HG03342 (cell line): ENCODE data around the gene STOX2.
"Not testable (repeated sequence)": the region's sequence is repeated elsewhere in the genome, so short reads cannot be mapped to it uniquely, and the experiment has no call there.

Source experiments
- ATAC-seq: cut with Tn5 transposase; IDR thresholded peaks from one replicate; pipeline ENCODE4 v1.9.1; 2021; ENCODE audit warnings: mild to moderate bottlenecking, moderate library complexity; ENCODE audit not compliant: unreplicated experiment

The STOX2 gene

DNA sequence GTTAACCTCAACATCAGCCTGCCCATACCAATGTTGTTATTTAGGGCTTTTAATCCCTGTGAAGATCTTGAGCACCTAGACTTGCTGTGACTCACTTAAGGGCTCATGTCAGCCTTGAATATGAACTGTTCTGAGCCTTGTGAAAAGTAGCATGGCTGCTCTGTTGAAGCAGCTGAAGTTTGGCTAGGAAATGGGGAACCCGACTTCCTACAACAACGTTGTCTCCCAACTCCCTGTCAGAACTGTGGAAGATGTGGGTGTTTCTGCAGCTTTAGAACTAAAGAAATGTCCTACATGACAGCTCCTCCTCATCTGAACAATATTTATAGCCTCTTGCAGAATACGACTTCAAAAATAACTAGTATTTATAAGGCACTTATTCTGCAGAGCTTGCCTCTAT lies 27.5 kb downstream of the STOX2 start:
- ATAC-seq: no peak

- no peak for ATAC-seq
These were observed 29.7 kb downstream of the STOX2 start for GRCh38 chr4:183934761-183935160.

GRCh38 chr4:183935355-183936005 lies 30.4 kb downstream of the STOX2 start:
- ATAC-seq: no peak

DNA sequence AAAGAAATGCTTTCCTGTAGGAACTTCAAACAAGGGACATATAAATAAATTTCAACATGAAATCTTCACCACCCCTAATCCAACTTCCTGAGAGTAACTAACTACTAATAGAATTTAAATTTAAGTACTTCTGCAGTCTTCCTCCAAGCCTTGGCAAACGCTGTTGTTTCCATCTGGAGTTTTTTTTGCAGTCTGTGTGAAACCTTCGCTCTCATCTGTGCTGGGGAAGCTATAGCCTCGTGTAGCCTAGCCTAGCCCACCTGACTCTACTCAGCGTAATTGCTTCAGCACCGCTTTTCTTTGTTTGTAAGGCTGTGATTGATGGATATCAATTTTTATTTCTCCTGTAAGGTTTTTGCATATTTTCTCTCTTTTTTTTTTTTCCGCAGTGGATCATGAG lies 30.9 kb downstream of the STOX2 start:
- no peak for ATAC-seq

GRCh38 chr4:183936574-183937345 lies 31.7 kb downstream of the STOX2 start:
- ATAC-seq: no peak

GRCh38 chr4:183940864-183941263 lies 35.8 kb downstream of the STOX2 start:
- no peak for ATAC-seq

DNA sequence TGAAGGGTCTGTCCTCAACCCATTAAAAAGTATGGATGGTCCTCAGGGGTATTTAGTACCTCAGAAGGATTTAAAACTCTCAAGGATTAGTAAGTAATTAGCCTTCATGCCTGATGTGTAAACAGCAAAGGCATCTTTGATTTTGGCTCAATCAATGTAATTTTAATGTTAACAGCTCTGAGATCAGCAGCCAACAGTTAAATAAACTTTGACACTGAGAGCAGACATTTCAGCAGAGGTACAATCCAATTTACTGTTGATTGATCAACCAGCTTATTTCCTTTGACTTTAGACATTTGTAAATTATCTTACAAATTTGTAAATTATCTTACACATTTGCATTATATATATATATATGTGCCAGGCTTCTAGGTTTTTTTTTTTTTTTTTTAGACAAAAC lies 36.9 kb downstream of the STOX2 start:
- no peak for ATAC-seq

GRCh38 chr4:183945741-183946140 lies 40.6 kb downstream of the STOX2 start:
- no peak for ATAC-seq

DNA sequence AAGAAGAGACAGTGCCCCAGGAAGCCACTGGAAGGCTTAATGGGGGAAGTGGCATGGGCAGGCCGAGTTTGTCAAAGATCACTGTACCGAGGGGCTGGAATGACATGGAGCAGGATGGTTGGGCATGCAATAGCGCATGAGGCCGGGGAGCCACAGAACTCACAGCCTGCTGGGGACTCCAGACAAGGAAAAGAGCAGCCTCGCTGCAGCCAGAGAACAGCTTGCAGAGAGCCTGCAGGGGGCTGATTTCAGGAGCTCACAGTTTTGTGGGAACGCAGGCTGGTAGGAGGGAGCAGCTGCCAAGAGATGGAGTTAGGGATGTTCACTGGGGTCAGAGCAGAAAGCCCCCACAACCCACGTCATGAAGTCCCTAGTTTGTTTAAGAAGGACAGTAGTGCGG lies 45.4 kb downstream of the STOX2 start:
- ATAC-seq: no peak

DNA sequence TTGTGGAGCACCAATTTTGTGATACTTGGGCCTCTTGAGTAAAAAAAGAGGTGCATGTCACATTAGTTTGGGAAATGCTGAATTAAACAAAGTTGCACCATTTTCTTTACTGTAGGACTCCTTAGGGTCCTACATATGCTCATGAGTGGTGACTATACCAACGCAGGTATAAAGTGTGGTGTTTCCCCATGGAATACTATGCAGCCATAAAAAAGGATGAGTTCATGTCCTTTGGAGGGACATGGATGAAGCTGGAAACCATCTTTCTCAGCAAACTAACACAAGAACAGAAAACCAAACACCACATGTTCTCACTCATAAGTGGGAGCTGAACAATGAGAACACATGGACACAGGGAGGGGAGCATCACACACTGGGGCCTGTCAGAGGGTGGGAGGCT lies 47.5 kb downstream of the STOX2 start:
- not testable (repeated sequence) for ATAC-seq

DNA sequence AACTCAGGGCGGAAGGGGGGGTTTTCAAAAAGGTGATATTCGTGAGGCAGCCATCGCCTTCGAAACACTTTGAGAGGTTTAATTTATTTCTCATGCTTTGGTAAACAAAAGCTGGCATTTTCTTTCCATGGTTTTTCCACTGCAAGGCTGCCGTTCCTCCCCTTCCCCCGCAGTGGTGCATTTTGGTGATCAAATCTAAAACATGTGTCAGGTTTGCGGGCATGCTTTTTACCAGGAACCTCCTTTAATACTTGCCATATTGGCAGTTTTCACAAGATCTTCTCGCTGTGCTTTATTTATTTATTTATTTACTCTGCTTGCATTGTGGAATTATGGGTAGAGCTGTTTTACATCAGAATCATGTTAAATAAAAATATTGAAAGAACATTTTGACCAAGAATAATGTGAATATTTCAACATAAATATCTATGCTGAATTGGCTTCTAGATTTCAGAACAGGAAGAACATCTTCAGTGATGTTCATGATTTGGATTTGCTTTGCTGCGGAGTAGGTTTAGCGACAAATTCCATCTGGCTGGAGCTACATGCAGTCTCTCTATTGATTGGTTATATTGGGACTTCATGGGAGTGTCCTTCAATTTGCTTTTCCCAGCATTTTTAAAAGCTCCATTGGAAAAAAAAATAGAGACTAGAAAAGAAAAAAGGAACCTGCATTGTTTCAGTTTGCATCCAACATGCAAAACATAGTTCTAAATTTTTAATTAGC lies 54.4 kb downstream of the STOX2 start:
- no peak for ATAC-seq

DNA sequence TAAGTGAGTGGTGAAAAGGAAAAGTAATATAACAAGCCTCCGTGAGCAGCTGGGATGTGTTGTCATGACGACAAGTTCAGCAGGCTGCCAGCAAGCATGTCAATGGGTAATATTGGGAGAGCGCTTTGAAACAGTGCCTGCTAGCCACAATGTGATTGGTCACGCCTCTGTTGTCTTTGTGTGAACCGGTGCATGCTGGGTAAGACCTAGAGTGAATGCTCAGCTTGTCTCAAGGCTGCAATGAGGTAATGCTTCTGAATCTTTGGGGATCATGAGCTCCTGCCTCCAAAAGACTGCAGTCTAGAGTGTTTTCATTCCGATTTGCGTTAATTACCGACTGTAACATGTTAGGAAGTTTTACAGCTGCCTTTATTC lies 54.9 kb downstream of the STOX2 start:
- ATAC-seq: no peak

- no peak for ATAC-seq
These were observed 55.9 kb downstream of the STOX2 start for GRCh38 chr4:183960962-183961541.

GRCh38 chr4:183961795-183962194 lies 56.7 kb downstream of the STOX2 start:
- no peak for ATAC-seq

GRCh38 chr4:183962419-183962818 lies 57.3 kb downstream of the STOX2 start:
- no peak for ATAC-seq

DNA sequence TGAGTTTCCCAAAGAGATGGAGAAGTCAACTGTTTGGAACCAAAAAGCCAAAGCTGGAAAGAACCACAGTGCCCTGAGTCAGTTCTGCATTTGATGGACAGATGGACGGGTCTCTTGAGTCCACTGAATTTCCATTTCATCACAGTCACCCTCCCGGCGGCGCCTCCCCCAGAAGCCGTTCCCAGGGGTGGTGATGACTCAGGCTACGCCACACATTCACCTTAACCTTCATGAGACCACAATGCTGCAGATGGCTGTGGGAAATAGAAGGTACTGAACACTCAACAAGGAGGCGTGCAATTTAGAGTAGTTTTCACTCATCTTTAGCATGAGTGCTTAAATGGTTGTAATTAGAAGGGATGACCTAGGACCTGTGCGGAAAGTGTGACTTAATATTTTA lies 61.3 kb downstream of the STOX2 start:
- no peak for ATAC-seq

- ATAC-seq: no peak
These were observed 62.2 kb downstream of the STOX2 start for GRCh38 chr4:183967266-183967665.

DNA sequence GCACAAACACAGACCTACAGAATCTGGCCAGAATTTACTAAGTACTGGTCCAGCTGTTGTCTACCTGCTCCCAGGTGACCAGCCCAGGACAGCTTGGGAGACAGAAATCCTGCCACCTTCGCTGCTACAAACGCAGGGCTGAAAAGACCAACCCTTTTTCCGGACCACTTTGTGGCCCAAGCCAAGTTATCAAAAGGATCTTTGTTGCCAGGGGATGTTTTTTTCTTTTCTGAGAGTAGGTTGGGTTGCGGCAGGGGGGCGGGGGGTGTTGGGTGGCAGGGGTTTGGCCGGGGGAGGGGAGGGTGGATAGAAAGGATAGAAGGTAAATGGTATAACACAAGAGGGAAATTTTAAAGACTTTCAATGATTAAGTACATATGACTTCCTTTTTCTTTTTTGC lies 63.4 kb downstream of the STOX2 start:
- no peak for ATAC-seq

- ATAC-seq: no peak
These were observed 63.8 kb downstream of the STOX2 start for GRCh38 chr4:183968931-183969330.

DNA sequence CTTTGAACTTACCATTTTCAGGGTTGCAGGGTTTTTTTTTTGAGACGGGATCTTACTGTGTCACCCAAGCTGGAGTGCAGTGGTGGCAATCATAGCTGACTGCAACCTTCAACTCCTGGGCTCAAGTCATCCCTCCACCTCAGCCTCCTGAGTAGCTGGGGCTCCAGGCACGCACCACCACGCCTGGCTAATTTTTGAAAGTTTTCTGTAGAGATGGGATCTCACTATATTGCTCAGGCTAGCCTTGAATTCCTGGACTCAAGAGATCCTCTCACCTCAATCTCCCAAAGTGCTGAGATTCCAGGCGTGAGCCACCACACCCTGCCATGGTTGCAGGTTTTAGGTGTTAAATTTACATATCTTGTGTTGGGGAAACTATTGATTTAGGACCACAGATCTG lies 64.5 kb downstream of the STOX2 start:
- ATAC-seq: no peak

DNA sequence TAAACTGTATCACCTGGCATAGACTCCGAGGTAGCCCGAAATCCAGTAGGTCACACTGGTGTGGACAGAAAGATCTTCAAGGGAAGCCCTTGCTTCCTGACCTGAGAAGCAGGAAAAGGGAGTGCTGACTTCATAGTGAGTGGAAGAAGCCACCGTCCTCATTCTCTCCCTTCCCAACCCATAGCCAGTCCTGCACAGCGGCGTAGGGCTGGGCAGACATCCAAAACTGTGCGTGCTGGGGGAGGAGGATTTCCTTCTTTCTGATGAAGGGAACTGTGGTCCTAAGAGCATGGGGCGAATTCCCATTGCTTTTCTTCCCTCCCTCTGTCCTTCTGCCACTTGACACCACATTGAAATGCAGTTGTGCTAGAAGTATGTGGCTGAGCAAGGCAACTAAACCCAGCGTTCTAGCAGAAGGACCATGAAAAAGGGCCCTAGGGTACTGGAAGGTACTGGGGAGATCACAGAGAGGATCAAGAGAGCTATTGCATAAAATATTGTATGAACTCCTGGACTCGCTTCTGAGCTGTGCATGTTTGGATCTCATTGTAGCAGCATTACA lies 66.9 kb downstream of the STOX2 start:
- ATAC-seq: no peak
